Stimulated activated CD8-positive, alpha-beta memory T cell treated with anti-CD3 and anti-CD28 coated beads, Interleukin-7, amount 100 ng/mL, for 4 hours (primary cell): Measurements from ENCODE around the gene COQ5.

Experiments
- DNase-seq, 2 donors: peaks; one replicate each; pipeline ENCODE4 v3.0.0-alpha.2; 2020; ENCODE audit warnings: low read depth in 2 of 2

COQ5 gene

GRCh38 chr12:120453977-120454376 lies 75.0 kb downstream of the COQ5 start:
- no peak for DNase-seq
